ENCODE measurements around the gene BTG2. TPM values are rescaled to one million over a fixed set of nuclear protein-coding genes. Genes with fewer than 3 reads are reported as not detected.

The BTG2 gene
- total RNA-seq, 1 experiment from 2014 or later = 19.4 TPM

GRCh38 chr1:203346769-203347102 is 41.4 kb downstream of the BTG2 start (continued):
- no peak for TF ChIP-seq AFF4 (CRISPR knock-in tag; IDR thresholded peaks at IDR 0.05; ENCODE audit: borderline replicate concordance)
- no peak for TF ChIP-seq ZNF121 (CRISPR knock-in tag; IDR thresholded peaks at IDR 0.05)
- no peak for TF ChIP-seq ZNF425 (CRISPR knock-in tag; conservative IDR thresholded peaks at IDR 0.05)
- no peak for TF ChIP-seq IRF2 (CRISPR knock-in tag; IDR thresholded peaks at IDR 0.05; ENCODE audit: borderline replicate concordance, low read depth)

DNA sequence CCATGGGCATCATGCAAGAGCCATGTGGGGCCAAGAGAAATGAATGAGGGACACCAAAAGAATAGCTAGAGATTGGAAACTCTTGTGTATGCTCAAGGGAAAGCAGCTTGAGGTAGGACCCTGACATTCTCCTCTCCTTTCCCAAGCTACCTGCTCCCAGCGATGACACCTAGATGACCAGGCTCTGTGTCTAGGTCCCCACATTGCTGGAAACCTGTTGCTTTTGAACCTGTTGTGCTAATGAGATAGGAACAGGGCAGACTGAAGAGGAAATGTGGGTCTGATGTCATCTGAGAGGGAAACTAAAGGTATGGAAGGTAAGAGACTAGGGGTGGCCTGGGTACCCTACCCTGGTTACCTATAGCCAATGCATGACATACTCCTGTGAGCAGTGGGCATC is 43.8 kb downstream of the BTG2 start:
- POLR2A ChIA-PET = no interaction called here
- CTCF ChIA-PET = no interaction called here
- DNase-seq (ENCODE audit: low spot score) (no peak), ATAC-seq (no peak)
- H3K9me3 Mint-ChIP-seq = 0 out of 2 replicates have a peak, but pooled peaks cover 4% of the 10 kb centered on the region
- no peak overlapping the region for H3K27ac Mint-ChIP-seq
- peaks cover 18% of the 10 kb centered on the region for H3K4me1 Mint-ChIP-seq
- H3K36me3 Mint-ChIP-seq = no peaks in the 10 kb centered on the region
- TF ChIP-seq, protein P1, sequence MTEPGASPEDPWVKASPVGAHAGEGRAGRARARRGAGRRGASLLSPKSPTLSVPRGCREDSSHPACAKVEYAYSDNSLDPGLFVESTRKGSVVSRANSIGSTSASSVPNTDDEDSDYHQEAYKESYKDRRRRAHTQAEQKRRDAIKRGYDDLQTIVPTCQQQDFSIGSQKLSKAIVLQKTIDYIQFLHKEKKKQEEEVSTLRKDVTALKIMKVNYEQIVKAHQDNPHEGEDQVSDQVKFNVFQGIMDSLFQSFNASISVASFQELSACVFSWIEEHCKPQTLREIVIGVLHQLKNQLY (CRISPR knock-in tag; IDR thresholded peaks at IDR 0.05) = no peak
- TF ChIP-seq, protein P2, sequence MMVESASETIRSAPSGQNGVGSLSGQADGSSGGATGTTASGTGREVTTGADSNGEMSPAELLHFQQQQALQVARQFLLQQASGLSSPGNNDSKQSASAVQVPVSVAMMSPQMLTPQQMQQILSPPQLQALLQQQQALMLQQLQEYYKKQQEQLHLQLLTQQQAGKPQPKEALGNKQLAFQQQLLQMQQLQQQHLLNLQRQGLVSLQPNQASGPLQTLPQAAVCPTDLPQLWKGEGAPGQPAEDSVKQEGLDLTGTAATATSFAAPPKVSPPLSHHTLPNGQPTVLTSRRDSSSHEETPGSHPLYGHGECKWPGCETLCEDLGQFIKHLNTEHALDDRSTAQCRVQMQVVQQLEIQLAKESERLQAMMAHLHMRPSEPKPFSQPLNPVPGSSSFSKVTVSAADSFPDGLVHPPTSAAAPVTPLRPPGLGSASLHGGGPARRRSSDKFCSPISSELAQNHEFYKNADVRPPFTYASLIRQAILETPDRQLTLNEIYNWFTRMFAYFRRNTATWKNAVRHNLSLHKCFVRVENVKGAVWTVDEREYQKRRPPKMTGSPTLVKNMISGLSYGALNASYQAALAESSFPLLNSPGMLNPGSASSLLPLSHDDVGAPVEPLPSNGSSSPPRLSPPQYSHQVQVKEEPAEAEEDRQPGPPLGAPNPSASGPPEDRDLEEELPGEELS (CRISPR knock-in tag; IDR thresholded peaks at IDR 0.05) = no peak
- no peak overlapping the region for H3K4me3 Mint-ChIP-seq
- H3K27me3 Mint-ChIP-seq (ENCODE audit: low read depth) = peaks cover 13% of the 10 kb centered on the region

DNA sequence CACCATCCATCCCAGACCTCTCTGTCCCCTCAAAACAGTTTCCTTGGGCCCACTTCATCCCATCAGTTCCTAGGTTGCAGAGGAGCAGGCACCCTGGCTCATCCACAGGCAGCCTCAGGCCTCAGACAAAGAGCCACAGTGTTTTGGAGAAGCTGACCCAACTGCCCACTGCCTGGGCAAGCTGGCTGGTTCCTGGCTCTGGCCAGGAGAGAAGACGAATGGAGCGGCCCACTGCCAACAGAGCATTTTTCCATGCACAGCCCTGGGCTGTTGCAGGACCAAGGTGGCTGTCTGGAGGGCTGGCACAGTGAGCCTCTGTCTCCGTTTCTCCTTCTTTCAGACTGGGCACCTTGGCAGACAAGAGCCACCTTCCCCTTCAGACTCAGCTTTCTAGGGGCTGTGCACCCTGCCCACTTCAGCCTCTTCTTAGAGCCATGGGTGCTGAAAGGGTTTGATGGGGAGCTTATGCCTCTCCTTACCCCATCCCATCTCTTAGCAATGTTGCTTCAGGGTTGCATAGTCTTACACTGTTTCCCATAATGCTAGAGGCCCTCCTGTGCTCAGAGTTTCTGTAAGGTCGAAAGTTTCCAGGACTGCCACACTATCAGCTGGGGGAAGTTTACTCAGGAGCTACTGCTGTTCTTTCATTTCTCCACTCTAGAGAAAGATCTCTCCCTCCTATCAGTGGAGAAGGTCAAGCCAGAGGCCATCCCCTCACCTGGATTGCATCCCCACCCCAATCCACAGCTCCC is 44.6 kb downstream of the BTG2 start:
- ChIA-PET POLR2A (no interaction called here), CTCF (interaction anchor here (1.1 to 2.5 kb wide), 2 partner anchors 43 to 82 kb away, joined by 3 to 13 read pairs; no protein-coding TSS in a partner anchor)
- H3K9me3 Mint-ChIP-seq = 0 out of 2 replicates have a peak, but pooled peaks cover 4% of the 10 kb centered on the region
- no peak overlapping the region for H3K4me3 Mint-ChIP-seq
- no peak overlapping the region for H3K27ac Mint-ChIP-seq
- peaks cover 18% of the 10 kb centered on the region for H3K4me1 Mint-ChIP-seq
- H3K27me3 Mint-ChIP-seq (ENCODE audit: low read depth) = peaks cover 13% of the 10 kb centered on the region
- DNase-seq (ENCODE audit: low spot score) (no peak), ATAC-seq (no peak)
- H3K36me3 Mint-ChIP-seq = no peaks in the 10 kb centered on the region
- no peak for TF ChIP-seq ZNF423 (CRISPR knock-in tag; IDR thresholded peaks at IDR 0.05)
- TF ChIP-seq SOX15 (CRISPR knock-in tag; IDR thresholded peaks at IDR 0.05) = no peak
- TF ChIP-seq FOXP1 (CRISPR knock-in tag; IDR thresholded peaks at IDR 0.05; ENCODE audit: borderline replicate concordance) = no peak
- no peak for TF ChIP-seq CTCF (IDR thresholded peaks at IDR 0.05)
- TF ChIP-seq AFF4 (CRISPR knock-in tag; IDR thresholded peaks at IDR 0.05; ENCODE audit: borderline replicate concordance) = no peak
- TF ChIP-seq ZNF219 (CRISPR knock-in tag; IDR thresholded peaks at IDR 0.05; ENCODE audit: borderline replicate concordance) = no peak
- no peak for TF ChIP-seq TCF7 (CRISPR knock-in tag; IDR thresholded peaks at IDR 0.05; ENCODE audit: low read depth)
- no peak for TF ChIP-seq E2F1 (CRISPR knock-in tag; IDR thresholded peaks at IDR 0.05)
- TF ChIP-seq ZNF317 (CRISPR knock-in tag; IDR thresholded peaks at IDR 0.05; ENCODE audit: borderline replicate concordance, low read depth) = no peak
- no peak for TF ChIP-seq NFATC4 (CRISPR knock-in tag; IDR thresholded peaks at IDR 0.05)
- TF ChIP-seq NR2C2 (CRISPR knock-in tag; IDR thresholded peaks at IDR 0.05) = no peak

Data from WTC11 (cell line).